ENCODE results near the gene CCNY.

The CCNY gene

GRCh38 chr10:35458500-35459448 is 122.5 kb downstream of the CCNY start:
- DNase-seq: no peak

GRCh38 chr10:35459449-35459847 is 123.1 kb downstream of the CCNY start:
- no peak for DNase-seq

- DNase-seq: no peak
Measured at GRCh38 chr10:35460852-35461460, 124.6 kb downstream of the CCNY start.

- DNase-seq: no peak
Measured at GRCh38 chr10:35462491-35462934, 126.2 kb downstream of the CCNY start.

- no peak for DNase-seq
Measured at GRCh38 chr10:35463105-35463867, 127.0 kb downstream of the CCNY start.

- no peak for DNase-seq
Measured at GRCh38 chr10:35463878-35464277, 127.6 kb downstream of the CCNY start.

GRCh38 chr10:35464825-35465456 is 128.6 kb downstream of the CCNY start:
- peak; percentile 52 for DNase-seq

- no peak for DNase-seq
Measured at GRCh38 chr10:35465673-35466072, 129.4 kb downstream of the CCNY start.

- DNase-seq: no peak
Measured at GRCh38 chr10:35466170-35466569, 129.9 kb downstream of the CCNY start.

- no peak for DNase-seq
Measured at GRCh38 chr10:35466661-35467060, 130.4 kb downstream of the CCNY start.

- no peak for DNase-seq
Measured at GRCh38 chr10:35467186-35467585, 130.9 kb downstream of the CCNY start.

- no peak for DNase-seq
Measured at GRCh38 chr10:35470248-35470924, 134.1 kb downstream of the CCNY start.

- no peak for DNase-seq
Measured at GRCh38 chr10:35470925-35471315, 134.6 kb downstream of the CCNY start.

GRCh38 chr10:35471435-35471834 is 135.1 kb downstream of the CCNY start:
- no peak for DNase-seq

- no peak for DNase-seq
Measured at GRCh38 chr10:35480142-35480541, 143.8 kb downstream of the CCNY start.

GRCh38 chr10:35481413-35481812 is 145.1 kb downstream of the CCNY start:
- no peak for DNase-seq

GRCh38 chr10:35486297-35486990 is 150.1 kb downstream of the CCNY start:
- DNase-seq: no peak

GRCh38 chr10:35487336-35488034 is 151.2 kb downstream of the CCNY start:
- DNase-seq: peak; percentile 16

- no peak for DNase-seq
Measured at GRCh38 chr10:35488228-35488627, 151.9 kb downstream of the CCNY start.

GRCh38 chr10:35492386-35493195 is 156.3 kb downstream of the CCNY start:
- no peak for DNase-seq
